Colonic mucosa (tissue), 4 donors: Measurements from ENCODE around the gene ADCY4. TPM values are rescaled to one million over a fixed set of nuclear protein-coding genes. Genes with fewer than 3 reads are reported as not detected.

Experiments used
- DNase-seq: peaks from one replicate; pipeline ENCODE4 v3.0.0-alpha.2; 2020
- H3K27ac ChIP-seq: fragments of 200-600 bp; one replicate; pipeline ENCODE4 v1.8.0; 2021
- H3K27me3 ChIP-seq: fragments of 200-600 bp; one replicate; pipeline ENCODE4 v1.8.0; 2021
- H3K36me3 ChIP-seq: fragments of 200-600 bp; one replicate; pipeline ENCODE4 v1.8.0; 2021
- H3K4me1 ChIP-seq: fragments of 200-600 bp; one replicate; pipeline ENCODE4 v1.8.0; 2021; ENCODE audit warnings: mild to moderate bottlenecking
- H3K4me3 ChIP-seq: fragments of 200-600 bp; one replicate; pipeline ENCODE4 v1.8.0; 2021
- H3K9ac ChIP-seq, 2 donors: one replicate each; pipeline ENCODE4 v1.7.0; 2013; ENCODE audit warnings: control low read depth in 2 of 2, low read depth in 2 of 2, low read length in 2 of 2
- H3K9me3 ChIP-seq: fragments of 200-600 bp; one replicate; pipeline ENCODE4 v1.8.0; 2021
- intact Hi-C: fragments of 100-400 bp; cut with DNase I; formaldehyde crosslinking; loops from one replicate; pipeline ENCODE4 v1.14.1; 2022
- total RNA-seq, 2 donors: library from RNA; stranded (reverse); fragmentation: NEBNext Ultra II Directional in 1 of 2; extraction: Animal tissue kit (Norgen Biotek cat#: 25700) in 1 of 2; gene quantifications; one replicate each; pipeline ENCODE4 v1.2.1, GENCODE V29; 2021
- TF ChIP-seq, protein P1 (sequence below): fragments of 200-600 bp; IDR thresholded peaks from one replicate; pipeline ENCODE4 v1.8.0; 2022; ENCODE audit warnings: antibody characterized with exemption, mild to moderate bottlenecking
- donor health status: healthy.
- donor health status: DM: no; HTN: no; CAD: no.
- donor health status: DM: no; HTN: no; CAD: no.

ADCY4 gene
- total RNA-seq, 2 donors from 2014 or later, result 6.7 to 10.2 TPM

- Histone ChIP-seq H3K27ac (no peak overlapping the region), H3K4me3 (no peak overlapping the region), H3K9ac (no peak overlapping the region), H3K36me3 (no peaks in the 10 kb centered on the region), H3K4me1 (no peaks in the 10 kb centered on the region), H3K27me3 (no peaks in the 10 kb centered on the region), H3K9me3 (no peaks in the 10 kb centered on the region)
- intact Hi-C loops, result no loop called here
- TF ChIP-seq, protein P1, sequence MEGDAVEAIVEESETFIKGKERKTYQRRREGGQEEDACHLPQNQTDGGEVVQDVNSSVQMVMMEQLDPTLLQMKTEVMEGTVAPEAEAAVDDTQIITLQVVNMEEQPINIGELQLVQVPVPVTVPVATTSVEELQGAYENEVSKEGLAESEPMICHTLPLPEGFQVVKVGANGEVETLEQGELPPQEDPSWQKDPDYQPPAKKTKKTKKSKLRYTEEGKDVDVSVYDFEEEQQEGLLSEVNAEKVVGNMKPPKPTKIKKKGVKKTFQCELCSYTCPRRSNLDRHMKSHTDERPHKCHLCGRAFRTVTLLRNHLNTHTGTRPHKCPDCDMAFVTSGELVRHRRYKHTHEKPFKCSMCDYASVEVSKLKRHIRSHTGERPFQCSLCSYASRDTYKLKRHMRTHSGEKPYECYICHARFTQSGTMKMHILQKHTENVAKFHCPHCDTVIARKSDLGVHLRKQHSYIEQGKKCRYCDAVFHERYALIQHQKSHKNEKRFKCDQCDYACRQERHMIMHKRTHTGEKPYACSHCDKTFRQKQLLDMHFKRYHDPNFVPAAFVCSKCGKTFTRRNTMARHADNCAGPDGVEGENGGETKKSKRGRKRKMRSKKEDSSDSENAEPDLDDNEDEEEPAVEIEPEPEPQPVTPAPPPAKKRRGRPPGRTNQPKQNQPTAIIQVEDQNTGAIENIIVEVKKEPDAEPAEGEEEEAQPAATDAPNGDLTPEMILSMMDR, result no peak
- no peak for DNase-seq
These were observed 9.8 kb downstream of the ADCY4 start for GRCh38 chr14:24325041-24325530.

DNA sequence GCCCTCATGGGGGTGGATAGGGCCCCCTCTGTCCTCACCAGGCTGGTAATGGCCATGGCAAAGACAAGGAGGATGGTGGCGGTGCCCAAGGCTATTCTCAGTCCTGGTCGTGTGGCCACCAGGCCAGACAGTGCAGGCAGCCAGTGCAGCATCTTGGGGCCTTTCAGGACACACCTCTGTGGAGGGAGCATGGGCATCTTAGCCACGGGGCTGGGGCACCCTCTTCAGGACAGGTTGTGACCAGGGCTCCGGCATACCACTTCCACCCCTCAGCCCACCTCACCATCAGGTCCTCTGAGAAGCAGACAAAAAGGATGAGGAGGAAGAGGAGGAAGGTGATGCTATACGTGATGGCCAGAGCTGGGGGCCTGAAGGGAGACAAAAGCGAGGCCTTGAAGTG lies 10.8 kb downstream of the ADCY4 start:
- no peak for DNase-seq

GRCh38 chr14:24323341-24323740 lies 11.5 kb downstream of the ADCY4 start:
- Histone ChIP-seq H3K4me3 (no peak overlapping the region), H3K36me3 (no peaks in the 10 kb centered on the region), H3K27ac (no peak overlapping the region), H3K27me3 (no peaks in the 10 kb centered on the region), H3K9me3 (no peaks in the 10 kb centered on the region), H3K4me1 (no peaks in the 10 kb centered on the region), H3K9ac (no peak overlapping the region)
- TF ChIP-seq, protein P1, result no peak
- intact Hi-C loops, result no loop called here
- no peak for DNase-seq

More for the DNA sequence above, 10.8 kb downstream of the ADCY4 start:
- Histone ChIP-seq H3K27me3 (no peaks in the 10 kb centered on the region), H3K9ac (no peak overlapping the region), H3K9me3 (no peaks in the 10 kb centered on the region), H3K27ac (no peak overlapping the region), H3K4me1 (no peaks in the 10 kb centered on the region), H3K4me3 (no peak overlapping the region), H3K36me3 (no peaks in the 10 kb centered on the region)
- intact Hi-C loops, result no loop called here
- TF ChIP-seq, protein P1, result no peak

DNA sequence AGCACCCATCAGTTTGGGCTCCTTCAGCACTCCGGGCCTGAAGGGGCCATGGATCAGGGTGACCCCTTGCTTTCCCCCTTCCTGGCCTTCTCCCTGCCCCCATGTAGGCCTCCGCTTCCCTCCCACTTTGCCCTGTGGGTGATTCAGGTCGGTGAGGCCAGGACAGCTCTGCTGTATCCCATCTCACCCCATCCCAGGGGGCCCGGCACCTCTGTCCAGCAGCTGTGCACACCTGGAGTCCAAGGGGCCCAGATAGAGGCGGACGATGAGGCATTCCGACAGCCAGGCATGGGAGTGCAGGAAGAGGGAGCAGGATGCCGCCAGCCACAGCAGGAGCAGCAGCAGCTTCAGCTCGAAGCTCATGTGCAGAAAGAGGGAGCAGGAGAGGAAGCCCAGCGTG lies 12.2 kb downstream of the ADCY4 start:
- DNase-seq, result no peak
- Histone ChIP-seq H3K27ac (no peak overlapping the region), H3K4me3 (no peak overlapping the region), H3K9ac (no peak overlapping the region), H3K36me3 (no peaks in the 10 kb centered on the region), H3K9me3 (no peaks in the 10 kb centered on the region), H3K27me3 (no peaks in the 10 kb centered on the region), H3K4me1 (no peaks in the 10 kb centered on the region)
- intact Hi-C loops, result no loop called here
- TF ChIP-seq, protein P1, result no peak

GRCh38 chr14:24321212-24321975 lies 13.5 kb downstream of the ADCY4 start:
- no peaks in the 10 kb centered on the region for H3K27me3 ChIP-seq
- intact Hi-C loops, result no loop called here
- TF ChIP-seq, protein P1, result no peak
- DNase-seq, result no peak
- no peaks in the 10 kb centered on the region for H3K36me3 ChIP-seq
- no peak overlapping the region for H3K27ac ChIP-seq
- no peak overlapping the region for H3K9ac ChIP-seq
- H3K4me1 ChIP-seq, result peaks cover under 1% of the 10 kb centered on the region
- no peaks in the 10 kb centered on the region for H3K9me3 ChIP-seq
- no peak overlapping the region for H3K4me3 ChIP-seq
